Measurements from ENCODE around the gene VIPR1.
A peak's percentile ranks its signal among the peaks of the same experiment; 100 is the strongest.
"Not testable (repeated sequence)": the region's sequence is repeated elsewhere in the genome, so short reads cannot be mapped to it uniquely, and the experiment has no call there.

VIPR1 gene

GRCh38 chr3:42556817-42557216 lies 54.4 kb downstream of the VIPR1 start:
- DNase-seq (ENCODE audit: low read depth); H3K4me3 ChIP-seq (ENCODE audit: low read length); H3K9me3 ChIP-seq (ENCODE audit: control insufficient read depth, low read length); H3K27me3 ChIP-seq (replicated peaks; ENCODE audit: control insufficient read depth, insufficient read depth, low read length); H3K9ac ChIP-seq (ENCODE audit: low read length); H3K4me1 ChIP-seq (ENCODE audit: control insufficient read depth, insufficient read depth, low read length): not testable (repeated sequence)
- peaks cover 81% of the 10 kb centered on the region for H3K36me3 ChIP-seq (ENCODE audit: control insufficient read depth, insufficient read depth, low read length, severe bottlenecking)

- no peak for DNase-seq (ENCODE audit: low read depth)
These were observed 55.4 kb downstream of the VIPR1 start for GRCh38 chr3:42557854-42558253.

GRCh38 chr3:42562047-42562907 lies 59.8 kb downstream of the VIPR1 start:
- no peak overlapping the region for H3K4me3 ChIP-seq (ENCODE audit: low read length)
- H3K36me3 ChIP-seq (ENCODE audit: control insufficient read depth, insufficient read depth, low read length, severe bottlenecking) = peaks cover 80% of the 10 kb centered on the region
- H3K4me1 ChIP-seq (ENCODE audit: control insufficient read depth, insufficient read depth, low read length) = peaks cover 9% of the 10 kb centered on the region
- no peaks in the 10 kb centered on the region for H3K27me3 ChIP-seq (replicated peaks; ENCODE audit: control insufficient read depth, insufficient read depth, low read length)
- no peaks in the 10 kb centered on the region for H3K9me3 ChIP-seq (ENCODE audit: control insufficient read depth, low read length)
- no peak for DNase-seq (ENCODE audit: low read depth)
- no peak overlapping the region for H3K9ac ChIP-seq (ENCODE audit: low read length)

More at GRCh38 chr3:42557854-42558253, 55.4 kb downstream of the VIPR1 start:
- Histone ChIP-seq H3K36me3 (ENCODE audit: control insufficient read depth, insufficient read depth, low read length, severe bottlenecking) (peaks cover 82% of the 10 kb centered on the region), H3K27me3 (replicated peaks; ENCODE audit: control insufficient read depth, insufficient read depth, low read length) (no peaks in the 10 kb centered on the region), H3K4me3 (ENCODE audit: low read length) (no peak overlapping the region), H3K9me3 (ENCODE audit: control insufficient read depth, low read length) (no peaks in the 10 kb centered on the region), H3K4me1 (ENCODE audit: control insufficient read depth, insufficient read depth, low read length) (peaks cover 5% of the 10 kb centered on the region), H3K9ac (ENCODE audit: low read length) (no peak overlapping the region)

- Histone ChIP-seq H3K36me3 (ENCODE audit: control insufficient read depth, insufficient read depth, low read length, severe bottlenecking) (peaks cover 52% of the 10 kb centered on the region), H3K4me1 (ENCODE audit: control insufficient read depth, insufficient read depth, low read length) (no peaks in the 10 kb centered on the region), H3K9ac (ENCODE audit: low read length) (no peak overlapping the region), H3K9me3 (ENCODE audit: control insufficient read depth, low read length) (peaks cover 4% of the 10 kb centered on the region), H3K27me3 (replicated peaks; ENCODE audit: control insufficient read depth, insufficient read depth, low read length) (no peaks in the 10 kb centered on the region), H3K4me3 (ENCODE audit: low read length) (no peak overlapping the region)
- DNase-seq (ENCODE audit: low read depth) = no peak
These were observed 67.2 kb downstream of the VIPR1 start for GRCh38 chr3:42569593-42570142.

GRCh38 chr3:42572278-42572677 lies 69.8 kb downstream of the VIPR1 start:
- H3K36me3 ChIP-seq (ENCODE audit: control insufficient read depth, insufficient read depth, low read length, severe bottlenecking) = peaks cover 28% of the 10 kb centered on the region
- peak; percentile 17 for DNase-seq (ENCODE audit: low read depth)
- H3K4me1 ChIP-seq (ENCODE audit: control insufficient read depth, insufficient read depth, low read length) = no peaks in the 10 kb centered on the region
- no peak overlapping the region for H3K9ac ChIP-seq (ENCODE audit: low read length)
- no peak overlapping the region for H3K4me3 ChIP-seq (ENCODE audit: low read length)
- peaks cover 15% of the 10 kb centered on the region for H3K9me3 ChIP-seq (ENCODE audit: control insufficient read depth, low read length)
- H3K27me3 ChIP-seq (replicated peaks; ENCODE audit: control insufficient read depth, insufficient read depth, low read length) = no peaks in the 10 kb centered on the region

GRCh38 chr3:42575137-42575741 lies 72.8 kb downstream of the VIPR1 start:
- no peak for DNase-seq (ENCODE audit: low read depth)
- Histone ChIP-seq H3K27me3 (replicated peaks; ENCODE audit: control insufficient read depth, insufficient read depth, low read length) (no peaks in the 10 kb centered on the region), H3K9me3 (ENCODE audit: control insufficient read depth, low read length) (peaks cover 15% of the 10 kb centered on the region), H3K9ac (ENCODE audit: low read length) (no peak overlapping the region), H3K4me1 (ENCODE audit: control insufficient read depth, insufficient read depth, low read length) (peaks cover 4% of the 10 kb centered on the region), H3K4me3 (ENCODE audit: low read length) (no peak overlapping the region), H3K36me3 (ENCODE audit: control insufficient read depth, insufficient read depth, low read length, severe bottlenecking) (peaks cover 6% of the 10 kb centered on the region)

- no peak overlapping the region for H3K9ac ChIP-seq (ENCODE audit: low read length)
- H3K4me3 ChIP-seq (ENCODE audit: low read length) = no peak overlapping the region
- H3K27me3 ChIP-seq (replicated peaks; ENCODE audit: control insufficient read depth, insufficient read depth, low read length) = no peaks in the 10 kb centered on the region
- peaks cover 15% of the 10 kb centered on the region for H3K9me3 ChIP-seq (ENCODE audit: control insufficient read depth, low read length)
- DNase-seq (ENCODE audit: low read depth) = no peak
- H3K36me3 ChIP-seq (ENCODE audit: control insufficient read depth, insufficient read depth, low read length, severe bottlenecking) = no peaks in the 10 kb centered on the region
- peaks cover 18% of the 10 kb centered on the region for H3K4me1 ChIP-seq (ENCODE audit: control insufficient read depth, insufficient read depth, low read length)
These were observed 75.6 kb downstream of the VIPR1 start for GRCh38 chr3:42578054-42578453.

- H3K4me3 ChIP-seq (ENCODE audit: low read length); H3K9ac ChIP-seq (ENCODE audit: low read length); H3K27me3 ChIP-seq (replicated peaks; ENCODE audit: control insufficient read depth, insufficient read depth, low read length); H3K36me3 ChIP-seq (ENCODE audit: control insufficient read depth, insufficient read depth, low read length, severe bottlenecking); DNase-seq (ENCODE audit: low read depth): not testable (repeated sequence)
- Histone ChIP-seq H3K4me1 (ENCODE audit: control insufficient read depth, insufficient read depth, low read length) (peaks cover 18% of the 10 kb centered on the region), H3K9me3 (ENCODE audit: control insufficient read depth, low read length) (peaks cover 14% of the 10 kb centered on the region)
These were observed 76.9 kb downstream of the VIPR1 start for GRCh38 chr3:42579346-42579745.

- no peaks in the 10 kb centered on the region for H3K36me3 ChIP-seq (ENCODE audit: control insufficient read depth, insufficient read depth, low read length, severe bottlenecking)
- H3K4me1 ChIP-seq (ENCODE audit: control insufficient read depth, insufficient read depth, low read length) = peaks cover 18% of the 10 kb centered on the region
- peak overlapping the region; percentile 89 for H3K9ac ChIP-seq (ENCODE audit: low read length)
- H3K4me3 ChIP-seq (ENCODE audit: low read length) = peak overlapping the region; percentile 84
- H3K27me3 ChIP-seq (replicated peaks; ENCODE audit: control insufficient read depth, insufficient read depth, low read length) = no peaks in the 10 kb centered on the region
- DNase-seq (ENCODE audit: low read depth) = no peak
- no peaks in the 10 kb centered on the region for H3K9me3 ChIP-seq (ENCODE audit: control insufficient read depth, low read length)
These were observed 78.9 kb downstream of the VIPR1 start for GRCh38 chr3:42581400-42581708.

GRCh38 chr3:42581709-42582473 lies 79.4 kb downstream of the VIPR1 start, which contains the start of gene SEC22C:
Gene SEC22C, minus strand, starts transcription at chr3:42581967. Its CDS starts 12,921 bp downstream, at chr3:42569046.
- H3K36me3 ChIP-seq (ENCODE audit: control insufficient read depth, insufficient read depth, low read length, severe bottlenecking) = no peaks in the 10 kb centered on the region
- H3K27me3 ChIP-seq (replicated peaks; ENCODE audit: control insufficient read depth, insufficient read depth, low read length) = no peaks in the 10 kb centered on the region
- H3K9ac ChIP-seq (ENCODE audit: low read length) = peak within 1 kb of the TSS; percentile 89
- H3K4me3 ChIP-seq (ENCODE audit: low read length) = peak within 1 kb of the TSS; percentile 84
- H3K4me1 ChIP-seq (ENCODE audit: control insufficient read depth, insufficient read depth, low read length) = peaks cover 18% of the 10 kb centered on the region
- H3K9me3 ChIP-seq (ENCODE audit: control insufficient read depth, low read length) = no peaks in the 10 kb centered on the region
- DNase-seq (ENCODE audit: low read depth) = peak; percentile 98
